Kidney (tissue), 14 donors: Measurements from ENCODE around the gene GTF3C1. TPM values are rescaled to one million over a fixed set of nuclear protein-coding genes. Genes with fewer than 3 reads are reported as not detected.

Source experiments
- DNase-seq, 5 donors: peaks; one replicate each; pipeline ENCODE4 v3.0.0-alpha.2; 2013 to 2020
- FAIRE-seq: peaks from 2 replicates; lab custom pipeline; 2012; peaks lifted over from hg19 to GRCh38; lab: Jason Lieb, UNC
- H3K27ac ChIP-seq, 2 donors: one replicate each; pipeline ENCODE4 v1.7.0; 2013; ENCODE audit warnings: low read depth in 2 of 2, low read length in 2 of 2, inconsistent platforms in 1 of 2
- H3K27me3 ChIP-seq: one replicate; pipeline ENCODE4 v1.7.1; 2013; ENCODE audit warnings: low read length, inconsistent platforms; ENCODE audit not compliant: control insufficient read depth, insufficient read depth
- H3K36me3 ChIP-seq, 3 donors: one replicate each; pipeline versions ENCODE4 v1.7.0 to v1.7.1; 2013; ENCODE audit warnings: low read length in 3 of 3, control low read depth in 1 of 3, inconsistent platforms in 1 of 3; ENCODE audit not compliant: insufficient read depth in 3 of 3, control insufficient read depth in 2 of 3
- H3K4me1 ChIP-seq, 3 donors: one replicate each; pipeline versions ENCODE4 v1.7.0 to v1.7.1; 2013; ENCODE audit warnings: low read length in 3 of 3, inconsistent platforms in 1 of 3, low read depth in 1 of 3; ENCODE audit not compliant: control insufficient read depth in 2 of 3, insufficient read depth in 2 of 3
- H3K4me3 ChIP-seq, 3 donors: one replicate each; pipeline versions ENCODE4 v1.7.0 to v1.8.1; 2013; ENCODE audit warnings: low read length in 3 of 3, control low read depth in 1 of 3, inconsistent platforms in 1 of 3
- H3K9ac ChIP-seq, 3 donors: one replicate each; pipeline versions ENCODE4 v1.7.0 to v1.7.1; 2013; ENCODE audit warnings: low read length in 3 of 3, control low read depth in 1 of 3, inconsistent platforms in 1 of 3
- H3K9me3 ChIP-seq, 3 donors: one replicate each; pipeline versions ENCODE4 v1.7.0 to v1.7.1; 2013; ENCODE audit warnings: low read length in 3 of 3, control low read depth in 1 of 3, inconsistent platforms in 1 of 3; ENCODE audit not compliant: control insufficient read depth in 2 of 3, insufficient read depth in 1 of 3
- intact Hi-C: fragments of 100-400 bp; cut with DNase I; formaldehyde crosslinking; loops from one replicate; pipeline ENCODE4 v1.11.1; 2022
- polyA plus RNA-seq: library from polyadenylated mRNA; stranded (reverse); fragments of 350-450 nt; fragmentation: Illumina TruSeq; extraction: RNeasy Lipid Tissue Mini Kit (QIAGEN cat#74804); gene quantifications from one replicate; pipeline ENCODE4 v1.2.3, GENCODE V29; 2014; ENCODE audit warnings: low read depth, low replicate concordance; ENCODE audit not compliant: insufficient read depth
- total RNA-seq: library from RNA; stranded (reverse); fragmentation: NEBNext Ultra II Directional; extraction: Animal tissue kit (Norgen Biotek cat#: 25700); gene quantifications from one replicate; pipeline ENCODE4 v1.2.1, GENCODE V29; 2021
- TF ChIP-seq, protein P1 (sequence below): IDR thresholded peaks from 3 replicates; pipeline ENCODE4 v1.5.1; 2012; ENCODE audit warnings: mild to moderate bottlenecking, moderate library complexity, borderline replicate concordance; ENCODE audit not compliant: insufficient read depth; ENCODE audit errors: extremely low read depth
- donor health status: control.
- donor health status: control.
- donor health status: control.
- donor health status: control.
- donor health status: control.
- donor health status: DM: yes; HTN: yes; CAD: no.
- donor health status: Normal renal cell carcinoma (clear cell type).

The GTF3C1 gene
- total and polyA plus RNA-seq, 2 donors from 2014 or later = 59.0 to 81.7 TPM

DNA sequence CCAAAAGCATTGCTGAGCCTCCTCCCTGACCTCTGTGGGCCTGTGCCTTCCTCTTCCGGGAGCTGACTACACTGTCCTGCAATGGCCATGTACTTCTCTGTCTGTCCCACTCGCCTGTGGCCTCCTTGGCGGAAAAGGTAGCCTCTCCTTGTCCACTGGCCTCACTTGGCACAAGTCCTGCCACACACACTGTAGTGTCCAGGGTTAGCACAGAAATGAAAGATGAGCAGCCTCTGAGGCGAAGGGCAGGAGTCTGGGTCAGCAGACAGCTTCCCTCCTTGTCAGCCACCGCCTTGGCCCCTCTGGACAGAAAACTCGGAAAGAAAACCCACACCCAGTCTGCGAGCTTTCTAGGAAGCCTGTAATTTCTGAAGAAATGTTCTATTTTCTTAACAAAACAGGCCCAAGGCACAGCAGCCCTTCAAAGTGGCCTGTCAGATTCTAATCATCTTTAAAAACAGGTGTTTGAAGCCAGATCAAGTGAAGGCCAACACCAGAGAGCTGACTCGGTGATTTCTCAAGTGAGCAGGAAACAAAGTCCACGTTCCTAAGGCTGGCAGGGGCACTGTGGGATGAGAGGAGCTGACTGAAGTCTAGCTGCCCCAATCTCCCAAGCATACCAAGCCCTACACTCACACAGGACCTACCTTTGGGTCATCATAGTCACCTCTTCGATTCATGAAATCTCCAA, 67.2 kb downstream of the GTF3C1 start:
- DNase-seq = no peak
- Histone ChIP-seq H3K36me3 (peaks cover 7 to 67% (median 57%) of the 10 kb centered on the region in 3 donors), H3K4me3 (no peak overlapping the region), H3K27ac (peak overlapping the region; percentile 40 to 79), H3K9me3 (no peaks in the 10 kb centered on the region), H3K4me1 (peaks cover 0 to 21% (median 19%) of the 10 kb centered on the region in 3 donors), H3K9ac (no peak overlapping the region), H3K27me3 (no peaks in the 10 kb centered on the region)
- intact Hi-C loops = no loop called here
- FAIRE-seq = no peak
- TF ChIP-seq, protein P1, sequence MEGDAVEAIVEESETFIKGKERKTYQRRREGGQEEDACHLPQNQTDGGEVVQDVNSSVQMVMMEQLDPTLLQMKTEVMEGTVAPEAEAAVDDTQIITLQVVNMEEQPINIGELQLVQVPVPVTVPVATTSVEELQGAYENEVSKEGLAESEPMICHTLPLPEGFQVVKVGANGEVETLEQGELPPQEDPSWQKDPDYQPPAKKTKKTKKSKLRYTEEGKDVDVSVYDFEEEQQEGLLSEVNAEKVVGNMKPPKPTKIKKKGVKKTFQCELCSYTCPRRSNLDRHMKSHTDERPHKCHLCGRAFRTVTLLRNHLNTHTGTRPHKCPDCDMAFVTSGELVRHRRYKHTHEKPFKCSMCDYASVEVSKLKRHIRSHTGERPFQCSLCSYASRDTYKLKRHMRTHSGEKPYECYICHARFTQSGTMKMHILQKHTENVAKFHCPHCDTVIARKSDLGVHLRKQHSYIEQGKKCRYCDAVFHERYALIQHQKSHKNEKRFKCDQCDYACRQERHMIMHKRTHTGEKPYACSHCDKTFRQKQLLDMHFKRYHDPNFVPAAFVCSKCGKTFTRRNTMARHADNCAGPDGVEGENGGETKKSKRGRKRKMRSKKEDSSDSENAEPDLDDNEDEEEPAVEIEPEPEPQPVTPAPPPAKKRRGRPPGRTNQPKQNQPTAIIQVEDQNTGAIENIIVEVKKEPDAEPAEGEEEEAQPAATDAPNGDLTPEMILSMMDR = no peak

DNA sequence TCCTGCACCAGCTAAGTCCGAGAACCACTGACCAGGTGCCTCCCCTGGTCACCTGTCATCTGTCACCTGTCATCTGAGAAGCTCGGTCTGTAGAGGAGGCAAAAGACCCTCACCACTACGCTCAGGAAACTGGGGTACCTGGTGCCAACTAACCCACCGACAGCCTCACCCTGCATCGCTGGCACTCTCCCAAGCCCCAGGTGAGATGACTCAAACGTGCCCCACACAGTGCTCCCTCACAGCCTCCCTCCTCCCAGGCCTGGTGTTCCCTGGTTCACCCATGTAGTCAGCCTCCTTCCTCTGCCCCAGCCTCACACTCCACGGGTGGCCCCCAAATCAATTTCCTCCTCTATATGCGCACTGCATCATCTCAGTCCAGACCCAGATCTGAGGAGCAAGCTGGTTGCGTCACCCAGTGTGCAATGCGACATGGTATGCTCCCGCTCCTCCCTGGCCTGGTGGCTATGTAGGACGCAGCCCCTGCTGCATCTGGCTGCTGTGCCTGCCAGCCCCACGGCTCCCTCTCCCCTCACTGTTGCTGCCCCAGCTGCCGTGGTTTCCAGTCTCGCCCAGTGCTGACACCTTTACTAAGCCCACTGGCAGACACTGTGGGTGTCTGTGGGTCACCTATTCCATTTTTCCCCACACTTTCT, 68.3 kb downstream of the GTF3C1 start:
- FAIRE-seq = no peak
- peaks cover 0 to 21% (median 19%) of the 10 kb centered on the region in 3 donors for H3K4me1 ChIP-seq
- peak in 1 of 5 donors; percentile 39 for DNase-seq
- no peaks in the 10 kb centered on the region for H3K27me3 ChIP-seq
- peak overlapping the region in 1 of 2 donors; percentile 79 for H3K27ac ChIP-seq
- no peaks in the 10 kb centered on the region for H3K9me3 ChIP-seq
- peaks cover 7 to 69% (median 57%) of the 10 kb centered on the region in 3 donors for H3K36me3 ChIP-seq
- no peak overlapping the region for H3K4me3 ChIP-seq
- no peak overlapping the region for H3K9ac ChIP-seq
- TF ChIP-seq, protein P1 = no peak
- intact Hi-C loops = no loop called here

DNA sequence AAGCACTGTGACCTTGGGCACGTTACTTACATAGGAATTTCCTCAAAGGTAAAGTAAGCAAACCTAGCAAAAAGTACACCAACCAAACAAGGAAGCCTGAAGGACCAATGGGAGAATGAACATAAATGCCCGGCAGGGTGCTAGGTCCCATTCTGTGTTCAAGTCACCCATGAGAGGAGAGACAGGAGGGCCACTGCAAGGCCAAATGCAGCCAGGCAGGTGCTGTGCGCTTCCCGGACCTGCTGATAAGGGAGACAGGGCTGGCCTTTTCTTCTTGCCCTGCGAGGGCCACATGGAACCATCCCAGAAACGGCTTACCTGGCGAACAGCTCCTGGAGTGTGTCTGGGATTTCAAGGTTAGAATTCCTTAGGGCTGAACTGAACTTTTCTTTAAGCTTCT, 69.0 kb downstream of the GTF3C1 start:
- peaks cover 7 to 69% (median 57%) of the 10 kb centered on the region in 3 donors for H3K36me3 ChIP-seq

More for the DNA sequence above, 69.0 kb downstream of the GTF3C1 start:
- H3K4me3 ChIP-seq = no peak overlapping the region
- H3K27ac ChIP-seq = no peak overlapping the region
- peak in 1 of 5 donors; percentile 38 for DNase-seq
- no peak overlapping the region for H3K9ac ChIP-seq
- TF ChIP-seq, protein P1 = no peak
- intact Hi-C loops = no loop called here
- H3K9me3 ChIP-seq = no peaks in the 10 kb centered on the region
- H3K4me1 ChIP-seq = peaks cover 0 to 19% (median 17%) of the 10 kb centered on the region in 3 donors
- H3K27me3 ChIP-seq = no peaks in the 10 kb centered on the region
- no peak for FAIRE-seq
